Measurements from ENCODE around the gene LENG9.

Gene LENG9

GRCh38 chr19:54482889-54483288, 19.3 kb upstream of the LENG9 start:
- no peak for DNase-seq
- Histone ChIP-seq H3K9me3 (replicated peaks; ENCODE audit: insufficient read depth, low read length) (no peaks in the 10 kb centered on the region), H4K20me1 (ENCODE audit: insufficient read depth, low read length) (no peaks in the 10 kb centered on the region), H3K4me3 (ENCODE audit: low read length) (no peak overlapping the region), H2AFZ (ENCODE audit: low read length) (no peak overlapping the region), H3K9me2 (replicated peaks; ENCODE audit: insufficient read depth, low read length) (no peaks in the 10 kb centered on the region), H3K36me3 (replicated peaks; ENCODE audit: insufficient read depth, low read length) (no peaks in the 10 kb centered on the region), H3K27ac (ENCODE audit: low read length) (no peak overlapping the region), H3F3A (ENCODE audit: insufficient read depth, low read length) (no peaks in the 10 kb centered on the region), H3K9ac (ENCODE audit: low read length) (no peak overlapping the region), H3K4me2 (ENCODE audit: low read depth, low read length) (no peak overlapping the region), H3K4me1 (ENCODE audit: low read length) (no peaks in the 10 kb centered on the region), H3K27me3 (replicated peaks; ENCODE audit: insufficient read depth, low read length) (peaks cover 82% of the 10 kb centered on the region), H3K79me2 (ENCODE audit: low read length) (no peaks in the 10 kb centered on the region)
- TF ChIP-seq EZH2phosphoT487 (IDR thresholded peaks at IDR 0.05; ENCODE audit: low read length) (no peak), CTCF (IDR thresholded peaks at IDR 0.05; ENCODE audit: low read length) (no peak), EZH2 (optimal IDR thresholded peaks at IDR 0.05; ENCODE audit: low read depth, low read length) (no peak)

GRCh38 chr19:54481326-54481930, 17.9 kb upstream of the LENG9 start:
- Histone ChIP-seq H2AFZ (ENCODE audit: low read length) (no peak overlapping the region), H3K4me3 (ENCODE audit: low read length) (no peak overlapping the region), H3K9ac (ENCODE audit: low read length) (no peak overlapping the region), H3K4me1 (ENCODE audit: low read length) (no peaks in the 10 kb centered on the region), H3K9me2 (replicated peaks; ENCODE audit: insufficient read depth, low read length) (no peaks in the 10 kb centered on the region), H3K4me2 (ENCODE audit: low read depth, low read length) (no peak overlapping the region), H3K27ac (ENCODE audit: low read length) (no peak overlapping the region), H3K27me3 (replicated peaks; ENCODE audit: insufficient read depth, low read length) (peaks cover 85% of the 10 kb centered on the region), H4K20me1 (ENCODE audit: insufficient read depth, low read length) (no peaks in the 10 kb centered on the region), H3F3A (ENCODE audit: insufficient read depth, low read length) (no peaks in the 10 kb centered on the region), H3K79me2 (ENCODE audit: low read length) (no peaks in the 10 kb centered on the region), H3K36me3 (replicated peaks; ENCODE audit: insufficient read depth, low read length) (no peaks in the 10 kb centered on the region), H3K9me3 (replicated peaks; ENCODE audit: insufficient read depth, low read length) (no peaks in the 10 kb centered on the region)
- peak; percentile 50 for DNase-seq
- TF ChIP-seq EZH2 (optimal IDR thresholded peaks at IDR 0.05; ENCODE audit: low read depth, low read length) (no peak), EZH2phosphoT487 (IDR thresholded peaks at IDR 0.05; ENCODE audit: low read length) (no peak), CTCF (IDR thresholded peaks at IDR 0.05; ENCODE audit: low read length) (peak; percentile 69)

- Histone ChIP-seq H3K4me1 (ENCODE audit: low read length) (no peaks in the 10 kb centered on the region), H3K36me3 (replicated peaks; ENCODE audit: insufficient read depth, low read length) (no peaks in the 10 kb centered on the region), H3K4me3 (ENCODE audit: low read length) (no peak overlapping the region), H4K20me1 (ENCODE audit: insufficient read depth, low read length) (no peaks in the 10 kb centered on the region), H2AFZ (ENCODE audit: low read length) (no peak overlapping the region), H3K9ac (ENCODE audit: low read length) (no peak overlapping the region), H3K27me3 (replicated peaks; ENCODE audit: insufficient read depth, low read length) (peaks cover 84% of the 10 kb centered on the region), H3K4me2 (ENCODE audit: low read depth, low read length) (no peak overlapping the region), H3K9me3 (replicated peaks; ENCODE audit: insufficient read depth, low read length) (no peaks in the 10 kb centered on the region), H3K79me2 (ENCODE audit: low read length) (no peaks in the 10 kb centered on the region), H3K27ac (ENCODE audit: low read length) (no peak overlapping the region), H3K9me2 (replicated peaks; ENCODE audit: insufficient read depth, low read length) (no peaks in the 10 kb centered on the region), H3F3A (ENCODE audit: insufficient read depth, low read length) (no peaks in the 10 kb centered on the region)
- TF ChIP-seq EZH2 (optimal IDR thresholded peaks at IDR 0.05; ENCODE audit: low read depth, low read length) (no peak), EZH2phosphoT487 (IDR thresholded peaks at IDR 0.05; ENCODE audit: low read length) (no peak), CTCF (IDR thresholded peaks at IDR 0.05; ENCODE audit: low read length) (no peak)
- no peak for DNase-seq
Measured at GRCh38 chr19:54480051-54480450, 16.5 kb upstream of the LENG9 start.

Measured in MM.1S (cell line).